ENCODE results near the gene CCDC142. TPM values are rescaled to one million over a fixed set of nuclear protein-coding genes. Genes with fewer than 3 reads are reported as not detected.

CCDC142 gene
- total and polyA plus RNA-seq, 9 of the 15 experiments (the other 6 are each of a cell fraction or from before 2014, with no cell fraction given): 0.55 to 11.7 (median 7.2) TPM

- peak; percentile 84 for TF ChIP-seq CREB1 (IDR thresholded peaks at IDR 0.05)
- TF ChIP-seq CREB1 (CRISPR knock-in tag; IDR thresholded peaks at IDR 0.05): peak; percentile 73
- TF ChIP-seq PML (IDR thresholded peaks at IDR 0.05; ENCODE audit: low read length): peak; percentile 81
- no peak for TF ChIP-seq ZNF512 (tag; IDR thresholded peaks at IDR 0.05)
- TF ChIP-seq CREB5 (CRISPR knock-in tag; IDR thresholded peaks at IDR 0.05): no peak
- no peak for TF ChIP-seq DLX4 (CRISPR knock-in tag; IDR thresholded peaks at IDR 0.05)
- peak; percentile 76; the same call in 1 of the 2 replicates for TF ChIP-seq DIDO1 (tag; IDR thresholded peaks at IDR 0.05; ENCODE audit: low read depth)
- TF ChIP-seq CCNT2 (IDR thresholded peaks at IDR 0.05; ENCODE audit: borderline replicate concordance, extremely low read depth, insufficient read length, low read depth, low read length): peak; percentile 74
- TF ChIP-seq CXXC5 (CRISPR knock-in tag; IDR thresholded peaks at IDR 0.05): peak; percentile 84
- peak; percentile 59 for TF ChIP-seq NFRKB (IDR thresholded peaks at IDR 0.05; ENCODE audit: low read depth)
- no peak for TF ChIP-seq NUFIP1 (IDR thresholded peaks at IDR 0.05; ENCODE audit: partially characterized antibody)
- TF ChIP-seq SUPT5H (IDR thresholded peaks at IDR 0.05): peak; percentile 95
- TF ChIP-seq C11orf30 (IDR thresholded peaks at IDR 0.05; ENCODE audit: low read depth): peak; percentile 96
- no peak; the same call in 1 of the 2 replicates for TF ChIP-seq ZNF76 (CRISPR knock-in tag; IDR thresholded peaks at IDR 0.05; ENCODE audit: borderline replicate concordance)
- TF ChIP-seq ELF1 (tag; IDR thresholded peaks at IDR 0.05): peak; percentile 95
- 0 out of 2 replicates have a peak, but pooled peaks have one; percentile 9 for TF ChIP-seq LARP7 (IDR thresholded peaks at IDR 0.05)
- peak; percentile 61; the same call in 1 of the 2 replicates for TF ChIP-seq MXI1 (IDR thresholded peaks at IDR 0.05; ENCODE audit: low read depth, low read length)
- no peak for TF ChIP-seq PATZ1 (CRISPR knock-in tag; IDR thresholded peaks at IDR 0.05; ENCODE audit: borderline replicate concordance)
- TF ChIP-seq ZNF518B (CRISPR knock-in tag; IDR thresholded peaks at IDR 0.05): no peak
These were observed 46.8 kb upstream of the CCDC142 start, which contains the start of the genes AUP1 and HTRA2 (continued) for GRCh38 chr2:74529357-74530238.

Measured in K562 (cell line).